Measurements from ENCODE around the gene CYSRT1.

The CYSRT1 gene

GRCh38 chr9:137187386-137187785, 37.6 kb upstream of the CYSRT1 start:
- Mint-ChIP-seq H3K4me1 (ENCODE audit: low read depth) (peaks cover 36% of the 10 kb centered on the region), H3K27ac (peak overlapping the region; percentile 89), H3K36me3 (ENCODE audit: low read depth) (peaks cover 16% of the 10 kb centered on the region), H3K27me3 (no peaks in the 10 kb centered on the region), H3K4me3 (peak overlapping the region; percentile 95), H3K9me3 (no peaks in the 10 kb centered on the region)

- Mint-ChIP-seq H3K9me3 (no peaks in the 10 kb centered on the region), H3K27ac (peak overlapping the region; percentile 89), H3K27me3 (no peaks in the 10 kb centered on the region), H3K4me1 (ENCODE audit: low read depth) (peaks cover 36% of the 10 kb centered on the region), H3K4me3 (peak overlapping the region; percentile 95), H3K36me3 (ENCODE audit: low read depth) (peaks cover 14% of the 10 kb centered on the region)
Observed at GRCh38 chr9:137188086-137188489, 36.9 kb upstream of the CYSRT1 start.

GRCh38 chr9:137188490-137189296, 36.3 kb upstream of the CYSRT1 start, which contains the start of the genes ANAPC2 and SSNA1:
Gene ANAPC2, minus strand, starts transcription at chr9:137188560. Its CDS starts 28 bp downstream, at chr9:137188532.
Gene SSNA1, plus strand, starts transcription at chr9:137188676. Its CDS starts 51 bp downstream, at chr9:137188727.
- H3K27me3 Mint-ChIP-seq: no peaks in the 10 kb centered on the region
- H3K9me3 Mint-ChIP-seq: no peaks in the 10 kb centered on the region
- H3K36me3 Mint-ChIP-seq (ENCODE audit: low read depth): peaks cover 9% of the 10 kb centered on the region
- peak within 1 kb of the TSS; percentile 93 for H3K27ac Mint-ChIP-seq
- H3K4me3 Mint-ChIP-seq: peak within 1 kb of the TSS; percentile 95
- H3K4me1 Mint-ChIP-seq (ENCODE audit: low read depth): peaks cover 36% of the 10 kb centered on the region

DNA sequence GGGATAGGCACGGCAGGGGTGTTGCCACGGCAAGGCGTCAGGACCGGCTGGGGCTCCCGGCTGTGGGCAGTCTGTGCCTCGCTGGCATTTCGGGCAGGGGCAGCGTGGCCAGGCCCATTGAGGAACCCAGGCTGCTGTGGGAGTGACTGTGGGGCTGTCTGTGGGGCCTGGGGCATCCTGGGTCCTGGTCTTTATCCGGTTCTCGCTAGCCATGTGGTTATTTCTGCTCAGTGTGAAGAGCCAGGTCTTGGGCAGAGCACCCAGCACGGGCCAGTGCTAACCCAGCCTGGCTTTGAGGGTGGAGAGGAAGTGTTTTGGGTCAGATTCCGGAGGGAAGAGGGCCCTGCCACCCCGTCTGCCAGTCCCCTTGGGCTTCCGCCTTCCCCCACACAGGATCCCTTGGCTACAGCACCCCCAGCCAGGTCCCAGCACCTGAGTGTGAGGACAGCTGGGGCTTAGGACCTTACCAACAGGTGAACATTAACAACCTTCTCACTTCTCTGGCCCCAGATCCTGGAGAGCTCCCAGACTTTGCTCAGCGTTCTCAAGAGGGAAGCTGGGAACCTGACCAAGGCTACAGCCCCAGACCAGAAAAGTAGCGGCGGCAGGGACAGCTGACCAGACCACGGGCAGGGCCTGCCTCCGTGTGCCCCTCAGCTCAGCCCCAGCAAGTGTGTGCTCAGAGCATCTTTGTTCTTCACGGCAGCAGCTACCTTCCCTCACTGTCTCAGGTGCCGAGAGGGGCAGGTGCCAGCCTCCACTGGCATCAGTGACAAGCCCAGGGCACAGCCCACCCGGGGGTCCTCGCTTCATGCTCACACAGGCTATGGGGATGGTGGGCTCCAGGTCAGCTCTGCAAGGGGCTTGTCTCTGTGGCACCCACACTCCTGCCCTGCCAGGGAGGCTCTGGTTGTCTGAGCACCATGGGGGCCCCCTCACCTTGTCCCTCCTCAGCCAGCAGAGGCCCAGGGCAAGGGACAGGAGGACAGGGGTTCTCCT, 35.4 kb upstream of the CYSRT1 start:
- Mint-ChIP-seq H3K9me3 (no peaks in the 10 kb centered on the region), H3K27me3 (no peaks in the 10 kb centered on the region), H3K4me1 (ENCODE audit: low read depth) (peaks cover 36% of the 10 kb centered on the region), H3K36me3 (ENCODE audit: low read depth) (peaks cover 4% of the 10 kb centered on the region), H3K27ac (peak overlapping the region; percentile 93), H3K4me3 (peak overlapping the region; percentile 95)

DNA sequence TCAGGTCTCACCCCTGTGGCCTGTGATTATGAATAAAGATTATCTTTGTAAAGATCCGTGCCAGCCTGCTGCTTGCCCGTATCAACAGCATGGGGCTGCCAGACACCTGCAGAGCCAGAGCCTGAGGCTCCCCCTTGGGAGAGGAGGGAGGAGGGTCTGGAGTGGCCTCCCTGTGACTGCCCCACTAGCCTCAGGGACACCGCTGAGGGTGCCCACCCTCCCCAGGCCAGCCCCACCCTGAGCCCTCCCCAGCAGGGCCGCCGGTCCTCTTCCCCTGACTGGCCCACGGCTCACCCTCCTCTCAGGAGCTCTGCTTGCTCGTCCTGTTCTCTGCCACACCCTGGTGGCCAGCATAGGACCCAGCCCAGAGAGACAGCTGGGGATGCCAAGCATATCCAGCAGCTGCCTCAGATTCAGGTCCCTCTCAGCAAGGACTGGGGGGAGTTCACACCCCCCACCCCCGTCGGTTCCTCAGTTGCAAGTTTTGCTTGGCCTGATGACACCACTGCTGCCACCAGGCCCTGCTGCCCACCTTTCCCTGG, 34.6 kb upstream of the CYSRT1 start:
- H3K27me3 Mint-ChIP-seq: no peaks in the 10 kb centered on the region
- peaks cover 36% of the 10 kb centered on the region for H3K4me1 Mint-ChIP-seq (ENCODE audit: low read depth)
- H3K27ac Mint-ChIP-seq: peak overlapping the region; percentile 65
- no peaks in the 10 kb centered on the region for H3K9me3 Mint-ChIP-seq
- peak overlapping the region; percentile 95 for H3K4me3 Mint-ChIP-seq
- peaks cover 2% of the 10 kb centered on the region for H3K36me3 Mint-ChIP-seq (ENCODE audit: low read depth)

GRCh38 chr9:137191245-137191644, 33.7 kb upstream of the CYSRT1 start:
- Mint-ChIP-seq H3K4me1 (ENCODE audit: low read depth) (peaks cover 33% of the 10 kb centered on the region), H3K4me3 (no peak overlapping the region), H3K27me3 (no peaks in the 10 kb centered on the region), H3K9me3 (no peaks in the 10 kb centered on the region), H3K27ac (no peak overlapping the region), H3K36me3 (ENCODE audit: low read depth) (no peaks in the 10 kb centered on the region)

GRCh38 chr9:137191691-137192447, 33.1 kb upstream of the CYSRT1 start:
- H3K4me1 Mint-ChIP-seq (ENCODE audit: low read depth): peaks cover 27% of the 10 kb centered on the region
- no peaks in the 10 kb centered on the region for H3K9me3 Mint-ChIP-seq
- no peaks in the 10 kb centered on the region for H3K27me3 Mint-ChIP-seq
- no peak overlapping the region for H3K4me3 Mint-ChIP-seq
- H3K27ac Mint-ChIP-seq: no peak overlapping the region
- H3K36me3 Mint-ChIP-seq (ENCODE audit: low read depth): no peaks in the 10 kb centered on the region

- Mint-ChIP-seq H3K27me3 (no peaks in the 10 kb centered on the region), H3K27ac (no peak overlapping the region), H3K4me1 (ENCODE audit: low read depth) (peaks cover 21% of the 10 kb centered on the region), H3K9me3 (no peaks in the 10 kb centered on the region), H3K4me3 (no peak overlapping the region), H3K36me3 (ENCODE audit: low read depth) (no peaks in the 10 kb centered on the region)
Observed at GRCh38 chr9:137192448-137192780, 32.6 kb upstream of the CYSRT1 start.

DNA sequence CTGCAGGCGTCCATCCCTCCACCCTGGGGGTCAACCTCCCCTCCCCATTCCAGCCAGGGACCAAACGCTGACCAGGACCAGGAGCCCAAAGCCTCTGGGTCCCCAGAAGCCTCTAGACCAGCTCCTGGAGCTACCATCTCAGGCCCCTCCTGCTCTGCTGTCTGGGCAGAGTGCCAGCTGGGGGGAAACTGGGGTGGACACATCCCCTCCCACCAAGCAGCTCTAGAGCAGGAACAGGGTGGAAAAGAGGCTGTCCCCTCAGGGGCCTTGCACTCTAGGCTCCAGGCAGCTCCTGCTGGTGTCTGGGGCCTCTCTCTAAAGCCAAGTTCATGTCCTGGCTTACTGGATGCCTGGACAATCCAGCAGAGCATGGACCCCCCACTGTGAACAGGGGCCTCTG, 32.1 kb upstream of the CYSRT1 start:
- Mint-ChIP-seq H3K9me3 (no peaks in the 10 kb centered on the region), H3K27ac (no peak overlapping the region), H3K4me3 (no peak overlapping the region), H3K36me3 (ENCODE audit: low read depth) (no peaks in the 10 kb centered on the region), H3K27me3 (no peaks in the 10 kb centered on the region), H3K4me1 (ENCODE audit: low read depth) (peaks cover 18% of the 10 kb centered on the region)

GRCh38 chr9:137193771-137194170, 31.2 kb upstream of the CYSRT1 start:
- H3K36me3 Mint-ChIP-seq (ENCODE audit: low read depth): no peaks in the 10 kb centered on the region
- H3K9me3 Mint-ChIP-seq: no peaks in the 10 kb centered on the region
- no peak overlapping the region for H3K4me3 Mint-ChIP-seq
- no peaks in the 10 kb centered on the region for H3K27me3 Mint-ChIP-seq
- H3K27ac Mint-ChIP-seq: no peak overlapping the region
- H3K4me1 Mint-ChIP-seq (ENCODE audit: low read depth): peaks cover 22% of the 10 kb centered on the region

- Mint-ChIP-seq H3K27ac (no peak overlapping the region), H3K9me3 (no peaks in the 10 kb centered on the region), H3K4me3 (no peak overlapping the region), H3K36me3 (ENCODE audit: low read depth) (no peaks in the 10 kb centered on the region), H3K27me3 (no peaks in the 10 kb centered on the region), H3K4me1 (ENCODE audit: low read depth) (peaks cover 16% of the 10 kb centered on the region)
Observed at GRCh38 chr9:137194388-137194787, 30.6 kb upstream of the CYSRT1 start.

DNA sequence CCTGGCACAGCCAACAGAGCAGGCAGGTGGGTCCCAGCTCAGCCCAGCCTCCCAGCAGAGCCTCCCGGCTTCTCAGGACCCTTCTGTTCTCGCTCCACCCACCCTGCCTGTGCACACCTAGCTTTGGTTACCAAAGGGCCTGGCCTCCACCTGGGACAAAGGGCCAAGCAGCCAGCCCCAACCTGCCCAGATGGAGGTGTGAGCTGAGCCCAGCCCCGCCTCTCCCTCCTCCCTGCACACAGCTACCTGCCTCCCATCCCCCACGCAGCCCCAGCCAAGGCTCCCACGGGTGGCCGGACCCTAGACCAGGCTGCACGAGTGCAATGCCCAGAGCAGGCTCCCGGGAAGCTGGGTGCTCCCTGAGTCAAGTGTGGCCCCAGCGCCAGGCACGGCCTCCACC, 30.1 kb upstream of the CYSRT1 start:
- Mint-ChIP-seq H3K9me3 (no peaks in the 10 kb centered on the region), H3K4me1 (ENCODE audit: low read depth) (peaks cover 14% of the 10 kb centered on the region), H3K27ac (no peak overlapping the region), H3K36me3 (ENCODE audit: low read depth) (no peaks in the 10 kb centered on the region), H3K4me3 (no peak overlapping the region), H3K27me3 (no peaks in the 10 kb centered on the region)

DNA sequence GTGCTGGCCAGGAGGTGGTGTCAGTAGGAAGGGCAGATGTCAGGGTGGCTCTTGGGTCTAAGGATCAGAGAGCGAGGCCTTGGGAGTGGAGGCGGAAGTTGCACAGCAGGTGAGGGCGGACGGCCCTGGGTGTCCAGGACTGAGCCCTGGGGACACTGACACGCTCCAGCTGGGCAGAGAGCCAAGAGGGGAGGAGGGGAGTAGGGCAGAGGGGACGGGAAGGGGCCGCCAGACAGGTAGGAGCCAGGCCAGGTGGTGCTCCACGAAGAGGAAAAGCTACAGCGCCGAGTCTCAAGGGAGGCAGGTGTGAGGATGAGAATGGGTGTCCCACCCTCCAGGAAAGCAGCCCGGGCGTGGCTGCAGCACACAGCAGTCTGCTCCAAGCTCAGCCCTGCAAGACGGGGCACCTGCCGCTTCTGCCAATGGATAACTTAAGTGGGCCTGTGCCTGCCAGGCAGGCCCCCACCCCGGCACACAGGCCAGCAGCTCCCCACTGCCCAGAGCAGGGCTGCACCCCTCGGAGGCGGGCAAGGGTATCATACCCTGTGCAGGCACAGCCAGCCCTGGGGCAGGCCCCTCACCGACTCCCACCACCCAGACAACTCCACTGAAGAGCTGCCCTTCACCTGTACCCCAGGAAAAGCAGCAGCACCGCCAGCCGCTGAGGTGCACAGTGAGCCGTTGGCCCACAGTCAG, 29.3 kb upstream of the CYSRT1 start:
- Mint-ChIP-seq H3K27ac (no peak overlapping the region), H3K27me3 (no peaks in the 10 kb centered on the region), H3K36me3 (ENCODE audit: low read depth) (no peaks in the 10 kb centered on the region), H3K9me3 (no peaks in the 10 kb centered on the region), H3K4me3 (no peak overlapping the region), H3K4me1 (ENCODE audit: low read depth) (peaks cover 11% of the 10 kb centered on the region)

Measured in stimulated activated naive CD8-positive, alpha-beta T cell treated with anti-CD3 and anti-CD28 coated beads, Interleukin-15, Interleukin-2, amounts not matched to agents 100 ng/mL and 50 ng/mL, for 24 hours (primary cell).